ENCODE data around the gene CCDC141. TPM values are rescaled to one million over a fixed set of nuclear protein-coding genes. Genes with fewer than 3 reads are reported as not detected.

Gene CCDC141
- polyA plus RNA-seq, 2 of the 4 experiments (the other 2 are of a cell fraction) = not detected

DNA sequence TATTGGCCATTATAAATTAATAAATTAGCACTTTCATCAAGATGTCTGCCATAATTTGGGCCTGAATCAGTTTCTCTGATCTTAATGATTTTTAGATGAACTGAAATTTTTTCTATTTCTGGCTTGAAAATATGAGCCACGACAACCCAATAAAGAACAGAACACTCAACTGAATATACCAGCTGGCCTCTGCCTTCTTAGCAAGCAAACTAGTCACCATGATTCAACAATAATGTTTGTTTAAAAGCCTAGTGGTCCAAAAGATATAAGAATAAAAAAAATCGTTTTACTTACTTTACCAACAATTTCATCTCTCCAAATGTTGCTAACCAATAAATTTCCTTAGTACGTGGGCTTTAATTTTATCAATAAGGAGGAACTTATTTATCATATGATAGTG is 176.0 kb downstream of the CCDC141 start:
- H3K4me3 ChIP-seq = no peak overlapping the region
- ATAC-seq (no peak), FAIRE-seq (no peak), DNase-seq (ENCODE audit: low read depth in 1 of 2, low spot score in 1 of 2) (no peak)
- TF ChIP-seq, protein P1, sequence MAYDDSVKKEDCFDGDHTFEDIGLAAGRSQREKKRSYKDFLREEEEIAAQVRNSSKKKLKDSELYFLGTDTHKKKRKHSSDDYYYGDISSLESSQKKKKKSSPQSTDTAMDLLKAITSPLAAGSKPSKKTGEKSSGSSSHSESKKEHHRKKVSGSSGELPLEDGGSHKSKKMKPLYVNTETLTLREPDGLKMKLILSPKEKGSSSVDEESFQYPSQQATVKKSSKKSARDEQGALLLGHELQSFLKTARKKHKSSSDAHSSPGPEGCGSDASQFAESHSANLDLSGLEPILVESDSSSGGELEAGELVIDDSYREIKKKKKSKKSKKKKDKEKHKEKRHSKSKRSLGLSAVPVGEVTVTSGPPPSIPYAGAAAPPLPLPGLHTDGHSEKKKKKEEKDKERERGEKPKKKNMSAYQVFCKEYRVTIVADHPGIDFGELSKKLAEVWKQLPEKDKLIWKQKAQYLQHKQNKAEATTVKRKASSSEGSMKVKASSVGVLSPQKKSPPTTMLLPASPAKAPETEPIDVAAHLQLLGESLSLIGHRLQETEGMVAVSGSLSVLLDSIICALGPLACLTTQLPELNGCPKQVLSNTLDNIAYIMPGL (CRISPR knock-in tag; IDR thresholded peaks at IDR 0.05; ENCODE audit: borderline replicate concordance) = no peak
- TF ChIP-seq POLR2AphosphoS2 (conservative IDR thresholded peaks at IDR 0.05; ENCODE audit: low read length) = no peak
- TF ChIP-seq, protein P2, sequence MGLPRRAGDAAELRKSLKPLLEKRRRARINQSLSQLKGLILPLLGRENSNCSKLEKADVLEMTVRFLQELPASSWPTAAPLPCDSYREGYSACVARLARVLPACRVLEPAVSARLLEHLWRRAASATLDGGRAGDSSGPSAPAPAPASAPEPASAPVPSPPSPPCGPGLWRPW (IDR thresholded peaks at IDR 0.05) = no peak
- TF ChIP-seq RAD21 (conservative IDR thresholded peaks at IDR 0.05 in 1 of 2, IDR thresholded peaks at IDR 0.05 in 1 of 2) = no peak
- no peak for TF ChIP-seq NPAS2 (CRISPR knock-in tag; IDR thresholded peaks at IDR 0.05; ENCODE audit: borderline replicate concordance)
- TF ChIP-seq CBX2 (IDR thresholded peaks at IDR 0.05; ENCODE audit: borderline replicate concordance, low read depth) = no peak
- no peak for TF ChIP-seq GATA3 (IDR thresholded peaks at IDR 0.05; ENCODE audit: borderline replicate concordance)
- TF ChIP-seq TP53 (CRISPR knock-in tag; IDR thresholded peaks at IDR 0.05) = no peak
- TF ChIP-seq NR3C1 (IDR thresholded peaks at IDR 0.05) = no peak
- no peak for TF ChIP-seq HOXA7 (CRISPR knock-in tag; IDR thresholded peaks at IDR 0.05)
- TF ChIP-seq EHMT2 (IDR thresholded peaks at IDR 0.05; ENCODE audit: low read depth) = no peak
- no peaks in the 10 kb centered on the region for H3K4me1 ChIP-seq
- CTCF ChIA-PET = no interaction called here
- H3K27ac ChIP-seq = no peak overlapping the region
- H3K9me3 ChIP-seq = no peaks in the 10 kb centered on the region
- H3K4me2 ChIP-seq = no peak overlapping the region
- POLR2A ChIA-PET = no interaction called here
- WGBS (ENCODE audit: missing lambda C conversion rate) = 46% methylated on average over 3 of the region's 3 CpGs

DNA sequence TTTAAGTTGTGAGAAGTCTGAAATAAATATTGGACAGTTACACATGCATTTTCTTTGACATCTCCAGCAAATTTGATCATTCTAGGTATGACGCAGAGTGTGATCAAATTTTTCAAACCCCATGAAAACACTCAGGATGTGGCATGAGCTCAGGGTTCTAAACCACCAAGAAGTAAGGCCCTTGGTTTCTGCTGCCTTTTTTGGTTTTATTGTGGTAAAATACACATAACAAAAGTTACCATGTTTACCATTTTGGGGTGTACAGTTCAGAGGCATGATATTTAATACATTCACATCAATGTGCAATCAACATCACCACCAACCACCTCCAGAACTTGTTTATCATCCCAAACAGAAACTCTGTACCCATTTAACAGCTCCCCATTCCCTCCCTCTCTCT is 178.4 kb downstream of the CCDC141 start:
- no peak overlapping the region for H3K4me2 ChIP-seq
- POLR2A ChIA-PET = no interaction called here
- WGBS (ENCODE audit: missing lambda C conversion rate) = 89% methylated on average over 1 of the region's 1 CpG

DNA sequence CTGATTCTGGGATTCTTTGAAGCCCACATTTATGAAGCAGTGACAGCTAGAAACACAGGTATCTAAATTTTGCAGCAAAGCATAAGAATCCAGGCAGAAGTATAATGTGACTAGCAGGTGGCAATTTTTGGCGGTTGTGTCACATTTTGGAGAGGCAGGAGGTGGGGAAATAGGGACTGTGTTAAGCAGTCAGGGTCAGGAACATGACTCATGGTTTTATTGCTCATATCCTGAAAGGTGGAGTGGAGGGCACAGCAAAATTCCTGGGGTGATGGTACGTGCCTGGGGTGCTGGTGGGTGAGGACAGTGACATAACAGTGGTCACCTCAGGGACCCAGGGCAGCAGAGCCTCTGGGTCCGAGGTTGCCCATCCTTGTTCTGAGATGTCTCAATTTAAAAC is 179.2 kb downstream of the CCDC141 start:
- DNase-seq (ENCODE audit: low read depth in 1 of 2, low spot score in 1 of 2) (no peak), ATAC-seq (no peak), FAIRE-seq (no peak)
- Histone ChIP-seq H3K27ac (no peak overlapping the region), H3K4me3 (no peak overlapping the region), H3K4me1 (no peaks in the 10 kb centered on the region), H3K4me2 (no peak overlapping the region), H3K9me3 (no peaks in the 10 kb centered on the region)
- TF ChIP-seq HEYL (CRISPR knock-in tag; IDR thresholded peaks at IDR 0.05) (no peak), EP300 (IDR thresholded peaks at IDR 0.05) (no peak), EHF (CRISPR knock-in tag; IDR thresholded peaks at IDR 0.05) (no peak), POLR2AphosphoS2 (conservative IDR thresholded peaks at IDR 0.05; ENCODE audit: low read length) (no peak), RARB (CRISPR knock-in tag; IDR thresholded peaks at IDR 0.05) (no peak), FOSL2 (IDR thresholded peaks at IDR 0.05) (no peak), FOSL2 (CRISPR knock-in tag; IDR thresholded peaks at IDR 0.05) (no peak), RFX5 (IDR thresholded peaks at IDR 0.05) (no peak), RNF2 (IDR thresholded peaks at IDR 0.05; ENCODE audit: borderline replicate concordance, low read depth) (no peak), KDM5A (IDR thresholded peaks at IDR 0.05) (no peak), HOXB5 (CRISPR knock-in tag; IDR thresholded peaks at IDR 0.05) (no peak), CHD4 (IDR thresholded peaks at IDR 0.05; ENCODE audit: borderline replicate concordance) (no peak)
- TF ChIP-seq, protein P3, sequence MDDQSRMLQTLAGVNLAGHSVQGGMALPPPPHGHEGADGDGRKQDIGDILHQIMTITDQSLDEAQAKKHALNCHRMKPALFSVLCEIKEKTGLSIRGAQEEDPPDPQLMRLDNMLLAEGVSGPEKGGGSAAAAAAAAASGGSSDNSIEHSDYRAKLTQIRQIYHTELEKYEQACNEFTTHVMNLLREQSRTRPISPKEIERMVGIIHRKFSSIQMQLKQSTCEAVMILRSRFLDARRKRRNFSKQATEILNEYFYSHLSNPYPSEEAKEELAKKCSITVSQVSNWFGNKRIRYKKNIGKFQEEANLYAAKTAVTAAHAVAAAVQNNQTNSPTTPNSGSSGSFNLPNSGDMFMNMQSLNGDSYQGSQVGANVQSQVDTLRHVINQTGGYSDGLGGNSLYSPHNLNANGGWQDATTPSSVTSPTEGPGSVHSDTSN (IDR thresholded peaks at IDR 0.05) = no peak
- TF ChIP-seq, protein P4, sequence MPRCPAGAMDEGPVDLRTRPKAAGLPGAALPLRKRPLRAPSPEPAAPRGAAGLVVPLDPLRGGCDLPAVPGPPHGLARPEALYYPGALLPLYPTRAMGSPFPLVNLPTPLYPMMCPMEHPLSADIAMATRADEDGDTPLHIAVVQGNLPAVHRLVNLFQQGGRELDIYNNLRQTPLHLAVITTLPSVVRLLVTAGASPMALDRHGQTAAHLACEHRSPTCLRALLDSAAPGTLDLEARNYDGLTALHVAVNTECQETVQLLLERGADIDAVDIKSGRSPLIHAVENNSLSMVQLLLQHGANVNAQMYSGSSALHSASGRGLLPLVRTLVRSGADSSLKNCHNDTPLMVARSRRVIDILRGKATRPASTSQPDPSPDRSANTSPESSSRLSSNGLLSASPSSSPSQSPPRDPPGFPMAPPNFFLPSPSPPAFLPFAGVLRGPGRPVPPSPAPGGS (IDR thresholded peaks at IDR 0.05) = no peak
- TF ChIP-seq, protein P5, sequence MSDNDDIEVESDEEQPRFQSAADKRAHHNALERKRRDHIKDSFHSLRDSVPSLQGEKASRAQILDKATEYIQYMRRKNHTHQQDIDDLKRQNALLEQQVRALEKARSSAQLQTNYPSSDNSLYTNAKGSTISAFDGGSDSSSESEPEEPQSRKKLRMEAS (IDR thresholded peaks at IDR 0.05) = no peak
- TF ChIP-seq, protein P6, sequence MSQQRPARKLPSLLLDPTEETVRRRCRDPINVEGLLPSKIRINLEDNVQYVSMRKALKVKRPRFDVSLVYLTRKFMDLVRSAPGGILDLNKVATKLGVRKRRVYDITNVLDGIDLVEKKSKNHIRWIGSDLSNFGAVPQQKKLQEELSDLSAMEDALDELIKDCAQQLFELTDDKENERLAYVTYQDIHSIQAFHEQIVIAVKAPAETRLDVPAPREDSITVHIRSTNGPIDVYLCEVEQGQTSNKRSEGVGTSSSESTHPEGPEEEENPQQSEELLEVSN (IDR thresholded peaks at IDR 0.05; ENCODE audit: borderline replicate concordance, low read depth) = no peak
- ChIA-PET CTCF (no interaction called here), POLR2A (no interaction called here)
- WGBS (ENCODE audit: missing lambda C conversion rate) = 7% methylated on average over 3 of the region's 3 CpGs

More for the DNA sequence above, 178.4 kb downstream of the CCDC141 start:
- no peak overlapping the region for H3K27ac ChIP-seq
- ATAC-seq (no peak), DNase-seq (ENCODE audit: low read depth in 1 of 2, low spot score in 1 of 2) (no peak), FAIRE-seq (no peak)
- H3K9me3 ChIP-seq = no peaks in the 10 kb centered on the region
- TF ChIP-seq, protein P7, sequence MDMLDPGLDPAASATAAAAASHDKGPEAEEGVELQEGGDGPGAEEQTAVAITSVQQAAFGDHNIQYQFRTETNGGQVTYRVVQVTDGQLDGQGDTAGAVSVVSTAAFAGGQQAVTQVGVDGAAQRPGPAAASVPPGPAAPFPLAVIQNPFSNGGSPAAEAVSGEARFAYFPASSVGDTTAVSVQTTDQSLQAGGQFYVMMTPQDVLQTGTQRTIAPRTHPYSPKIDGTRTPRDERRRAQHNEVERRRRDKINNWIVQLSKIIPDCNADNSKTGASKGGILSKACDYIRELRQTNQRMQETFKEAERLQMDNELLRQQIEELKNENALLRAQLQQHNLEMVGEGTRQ (IDR thresholded peaks at IDR 0.05) = no peak
- no peak overlapping the region for H3K4me3 ChIP-seq
- H3K4me1 ChIP-seq = no peaks in the 10 kb centered on the region
- CTCF ChIA-PET = interaction anchor here (1.2 kb wide), 1 partner anchor 19 kb away, joined by 4 read pairs; no protein-coding TSS in a partner anchor

Measured in A549 (cell line).